HG03103 (cell line): ENCODE results near the gene SCN7A.
A peak's percentile ranks its signal among the peaks of the same experiment; 100 is the strongest.
"Not testable (repeated sequence)": the region's sequence is repeated elsewhere in the genome, so short reads cannot be mapped to it uniquely, and the experiment has no call there.

Source experiments
- ATAC-seq: cut with Tn5 transposase; IDR thresholded peaks from one replicate; pipeline ENCODE4 v1.9.1; 2021; ENCODE audit warnings: low read depth; ENCODE audit not compliant: unreplicated experiment

Gene SCN7A

GRCh38 chr2:166455823-166456222 lies 38.2 kb downstream of the SCN7A start:
- not testable (repeated sequence) for ATAC-seq

DNA sequence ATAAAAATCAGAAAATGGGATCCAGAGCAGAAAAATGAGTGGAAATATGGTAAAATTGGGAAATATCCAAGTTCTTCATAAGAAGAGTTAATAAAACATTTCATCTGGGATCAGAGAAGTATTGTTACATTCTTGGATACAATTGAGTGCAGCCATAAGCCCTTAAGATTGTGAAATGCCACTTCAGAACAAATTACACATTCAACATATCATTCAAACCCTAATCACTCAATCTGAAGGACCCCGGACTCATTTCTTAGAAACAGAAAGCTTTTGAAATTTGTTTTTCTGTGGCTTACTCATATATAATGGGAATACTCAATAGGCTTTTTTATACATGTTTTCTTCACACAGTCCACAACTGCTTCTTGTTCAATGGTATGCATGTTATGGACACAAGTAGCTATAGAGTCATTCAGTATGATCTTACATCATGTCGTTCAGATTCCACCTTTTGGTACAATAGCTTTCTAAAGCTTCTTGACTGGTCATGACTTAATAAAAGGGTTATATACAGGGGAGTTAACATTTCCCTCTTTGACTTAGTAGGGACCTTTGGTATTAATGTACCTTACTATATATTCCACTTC lies 39.9 kb downstream of the SCN7A start:
- ATAC-seq: no peak

DNA sequence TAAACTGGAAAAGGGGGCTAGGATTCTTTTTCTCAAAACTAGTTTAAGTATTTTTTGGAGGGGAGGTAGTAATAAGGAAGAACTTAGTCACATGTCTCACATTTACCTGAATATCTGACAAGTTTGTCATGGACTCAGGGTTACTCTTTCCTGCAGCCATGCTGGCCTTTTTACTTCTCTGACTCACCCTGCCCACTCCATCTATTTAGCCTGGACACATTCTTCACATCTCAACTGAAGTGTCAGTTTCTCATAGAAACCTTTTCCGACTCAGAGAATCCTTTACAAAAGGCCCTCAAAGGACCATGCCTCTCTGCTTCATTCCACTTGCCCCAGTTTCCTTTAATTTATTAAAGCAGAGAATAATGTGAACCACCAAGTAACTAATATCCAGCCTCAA lies 42.6 kb downstream of the SCN7A start:
- ATAC-seq: no peak

- peak; percentile 97 for ATAC-seq
Observed at GRCh38 chr2:166449439-166449838, 44.6 kb downstream of the SCN7A start.

GRCh38 chr2:166448106-166448505 lies 45.9 kb downstream of the SCN7A start:
- no peak for ATAC-seq

- ATAC-seq: no peak
Observed at GRCh38 chr2:166444306-166444705, 49.7 kb downstream of the SCN7A start.

- no peak for ATAC-seq
Observed at GRCh38 chr2:166440313-166440712, 53.7 kb downstream of the SCN7A start.

- ATAC-seq: no peak
Observed at GRCh38 chr2:166439078-166439477, 55.0 kb downstream of the SCN7A start.

DNA sequence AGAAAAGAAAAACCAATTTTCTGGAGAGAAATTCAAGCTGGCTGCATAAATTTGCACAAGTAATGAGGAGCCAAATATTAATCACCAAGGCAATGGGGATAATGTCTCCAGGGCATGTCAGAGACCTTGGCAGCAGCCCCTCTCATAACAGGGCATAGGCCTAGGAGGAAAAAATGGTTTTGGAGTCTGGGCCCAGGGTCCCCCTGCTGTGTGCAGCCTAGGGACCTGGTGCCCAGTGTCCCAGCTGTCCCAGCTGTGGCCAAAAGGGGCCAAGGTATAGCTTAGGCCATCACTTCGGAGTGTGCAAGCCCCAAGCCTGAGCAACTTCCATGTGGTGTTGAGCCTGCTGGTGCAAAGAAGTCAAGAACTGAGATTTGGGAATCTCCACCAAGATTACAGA lies 57.1 kb downstream of the SCN7A start:
- ATAC-seq: no peak

DNA sequence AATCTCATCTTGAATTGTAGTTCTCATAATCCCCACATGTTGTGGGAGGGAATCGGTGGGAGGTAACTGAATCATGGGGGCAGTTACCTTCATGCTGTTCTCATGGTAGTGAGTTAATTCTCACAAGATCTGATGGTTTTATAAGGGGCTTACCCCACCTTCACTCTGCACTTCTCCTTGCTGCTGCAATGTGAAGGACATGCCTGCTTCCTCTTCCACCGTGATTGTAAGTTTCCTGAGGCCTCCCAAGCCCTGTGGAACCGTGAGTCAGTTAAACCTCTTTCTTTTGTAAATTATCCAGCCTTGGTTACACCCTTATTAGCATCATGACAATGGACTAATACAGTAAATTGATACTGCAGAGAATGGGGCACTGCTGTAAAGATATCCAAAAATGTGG lies 57.9 kb downstream of the SCN7A start:
- no peak for ATAC-seq

DNA sequence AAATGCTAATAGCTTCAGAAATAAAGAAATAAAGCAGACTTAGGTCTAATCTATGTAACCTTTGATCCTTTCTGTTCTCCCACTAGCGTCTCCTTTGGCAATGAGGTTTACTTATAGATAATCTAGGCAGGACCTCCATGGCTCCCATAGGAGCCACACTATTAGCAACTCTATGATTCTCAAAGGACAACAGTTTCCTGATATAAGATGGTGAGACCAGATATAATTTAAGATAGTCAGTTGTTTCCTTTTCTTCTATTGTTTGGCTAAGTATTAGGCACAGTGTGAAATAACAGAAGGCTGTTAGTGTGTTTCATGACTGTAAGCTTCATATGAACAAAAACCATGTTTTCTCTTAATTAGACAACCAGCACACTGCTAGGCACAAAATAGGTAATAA lies 59.6 kb downstream of the SCN7A start:
- ATAC-seq: no peak

- no peak for ATAC-seq
Observed at GRCh38 chr2:166433457-166433856, 60.6 kb downstream of the SCN7A start.

GRCh38 chr2:166432331-166432730 lies 61.7 kb downstream of the SCN7A start:
- no peak for ATAC-seq

GRCh38 chr2:166424841-166425240 lies 69.2 kb downstream of the SCN7A start:
- ATAC-seq: no peak

DNA sequence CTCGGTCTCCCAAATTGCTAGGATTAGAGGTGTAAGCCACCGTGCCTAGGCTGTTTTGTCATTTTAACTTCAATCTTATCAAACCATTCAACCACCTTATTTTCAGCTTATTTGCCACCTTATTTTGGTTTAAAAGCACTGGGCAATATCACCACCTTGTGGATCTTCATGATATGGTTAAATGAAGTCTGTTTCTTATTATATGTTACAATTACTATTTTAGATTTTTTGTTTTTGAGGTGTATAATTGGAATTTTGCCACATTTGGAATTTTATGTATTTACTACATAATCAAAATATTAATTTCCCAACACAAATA lies 74.5 kb downstream of the SCN7A start:
- no peak for ATAC-seq

DNA sequence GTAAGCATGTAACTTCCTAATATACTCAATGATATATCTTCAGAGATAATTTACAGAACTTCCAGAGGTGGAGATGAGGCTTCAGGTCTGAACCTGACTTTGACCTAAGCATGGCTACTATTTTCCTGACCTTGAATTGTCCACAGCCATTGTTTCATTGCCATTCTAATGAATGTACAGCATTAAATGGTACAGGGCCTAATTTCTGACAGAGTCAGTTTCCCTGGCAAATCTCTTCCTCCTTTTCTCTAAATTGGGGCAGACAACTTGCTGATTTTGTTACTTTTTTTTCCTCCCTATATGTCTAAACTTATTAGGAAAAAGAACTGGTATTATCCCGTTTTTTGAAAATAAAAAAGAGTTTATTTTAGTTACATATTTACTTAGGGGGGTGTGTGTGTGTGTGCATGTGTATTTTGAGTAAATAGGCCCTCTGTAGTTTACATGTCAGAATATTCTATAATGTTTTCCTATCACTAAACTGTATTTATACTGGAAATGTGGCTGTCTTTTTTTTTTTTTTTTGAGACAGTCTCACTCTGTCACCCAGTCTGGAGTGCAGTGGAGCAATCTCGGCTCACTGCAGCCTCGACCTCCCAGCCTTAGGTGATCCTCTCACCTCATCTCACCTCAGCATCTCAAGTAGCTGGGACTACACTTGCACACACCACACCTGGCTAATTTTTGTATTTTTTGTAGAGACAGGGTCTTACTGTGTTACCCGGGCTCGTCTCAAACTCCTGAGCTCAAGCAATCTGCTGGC lies 75.0 kb downstream of the SCN7A start:
- ATAC-seq: no peak

DNA sequence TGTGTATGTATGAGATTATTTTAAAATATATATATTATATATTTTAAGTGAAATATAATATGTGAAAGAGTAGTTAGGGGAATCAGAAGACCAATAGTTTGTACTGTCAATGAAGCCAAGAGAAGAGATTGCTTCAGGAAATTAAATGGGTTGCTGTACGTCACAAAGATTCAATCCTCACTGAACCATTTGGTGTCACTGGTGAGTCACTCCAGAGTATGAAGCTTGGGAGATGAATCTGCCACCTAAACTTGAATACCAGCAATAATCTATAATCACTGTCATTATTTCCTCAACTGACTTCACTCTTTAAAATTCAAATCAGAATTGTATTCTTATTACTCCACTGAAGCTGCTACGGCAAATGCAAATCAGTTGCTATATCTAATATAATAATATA lies 76.4 kb downstream of the SCN7A start:
- peak; percentile 67 for ATAC-seq

DNA sequence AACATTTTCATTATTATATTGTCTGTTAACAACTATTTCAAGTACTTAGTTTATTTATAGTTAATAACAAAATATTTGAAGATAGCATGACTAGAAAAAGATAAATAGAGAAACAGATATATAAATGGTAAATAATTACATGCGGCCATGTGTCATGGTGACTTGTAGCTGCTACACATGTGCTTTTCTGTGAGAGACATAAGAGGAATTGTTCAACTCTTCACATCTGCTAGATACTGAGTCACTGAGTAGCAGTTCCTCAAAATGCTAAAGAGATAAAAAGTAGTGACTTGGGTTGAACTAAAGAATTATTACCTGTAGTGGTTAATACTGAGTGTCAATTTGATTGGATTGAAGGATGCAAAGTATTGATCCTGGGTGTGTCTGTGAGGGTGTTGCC lies 80.8 kb downstream of the SCN7A start:
- ATAC-seq: no peak

GRCh38 chr2:166411473-166412230 lies 82.4 kb downstream of the SCN7A start:
- ATAC-seq: no peak

DNA sequence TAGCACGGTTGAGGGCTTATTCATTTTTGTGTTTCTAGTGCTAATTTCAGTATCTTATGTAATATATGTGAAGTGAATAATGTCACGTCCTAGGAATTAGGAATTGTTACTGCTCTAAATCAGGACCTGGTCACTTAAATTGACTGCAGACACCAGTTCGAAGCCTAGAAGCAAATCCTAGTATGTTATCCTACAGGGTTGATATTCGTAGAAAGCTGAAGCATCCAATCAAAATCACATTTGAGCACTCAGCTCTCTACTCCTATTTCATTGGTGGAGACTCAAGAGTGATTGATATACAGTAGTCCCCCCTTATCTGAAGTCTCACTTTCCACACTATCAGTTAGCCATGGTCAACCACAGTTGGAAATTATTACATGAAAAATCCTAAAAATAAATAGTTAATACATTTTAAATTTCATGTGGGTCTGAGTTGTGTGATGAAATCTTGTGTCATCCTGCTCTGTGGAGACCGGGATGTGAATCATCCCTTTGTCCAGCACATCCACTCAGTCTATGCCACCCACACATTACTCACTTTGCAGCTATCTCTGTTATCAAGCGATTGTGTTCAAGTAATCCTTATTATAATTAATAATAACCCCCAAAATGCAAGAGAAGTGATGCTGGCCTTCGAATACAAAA lies 83.1 kb downstream of the SCN7A start:
- no peak for ATAC-seq

- not testable (repeated sequence) for ATAC-seq
Observed at GRCh38 chr2:166407746-166408145, 86.3 kb downstream of the SCN7A start.
